GM12865 (cell line): ENCODE data around the gene NUP98.

Experiments used
- DNase-seq: peaks from one replicate; pipeline ENCODE4 v3.0.0; 2010; ENCODE audit warnings: low read depth
- H3K4me3 ChIP-seq: 2 replicates; pipeline ENCODE4 v1.5.1; 2011; ENCODE audit warnings: mild to moderate bottlenecking, low read depth, low read length, control low read depth
- CTCF ChIP-seq: IDR thresholded peaks from 2 replicates; pipeline ENCODE4 v1.5.1; 2011; ENCODE audit warnings: low read length, control low read depth, low read depth, inconsistent platforms; ENCODE audit not compliant: insufficient read depth; ENCODE audit errors: missing control alignments

NUP98 gene

GRCh38 chr11:3840004-3840869 is 42.9 kb upstream of the NUP98 start:
- peak; percentile 41 for DNase-seq
- H3K4me3 ChIP-seq: peak overlapping the region; percentile 66
- TF ChIP-seq CTCF: no peak

GRCh38 chr11:3838504-3838903 is 41.1 kb upstream of the NUP98 start:
- DNase-seq: no peak

GRCh38 chr11:3837793-3838192 is 40.4 kb upstream of the NUP98 start:
- DNase-seq: peak; percentile 73
- H3K4me3 ChIP-seq: peak overlapping the region; percentile 66
- TF ChIP-seq CTCF: no peak

More at GRCh38 chr11:3838504-3838903, 41.1 kb upstream of the NUP98 start:
- H3K4me3 ChIP-seq: peak overlapping the region; percentile 66
- TF ChIP-seq CTCF: no peak

GRCh38 chr11:3836903-3837302 is 39.5 kb upstream of the NUP98 start:
- DNase-seq: peak; percentile 74
- no peak for TF ChIP-seq CTCF
- H3K4me3 ChIP-seq: peak overlapping the region; percentile 66

GRCh38 chr11:3835751-3836150 is 38.4 kb upstream of the NUP98 start:
- DNase-seq: no peak
- no peak for TF ChIP-seq CTCF
- H3K4me3 ChIP-seq: no peak overlapping the region

GRCh38 chr11:3834664-3835461 is 37.5 kb upstream of the NUP98 start:
- no peak overlapping the region for H3K4me3 ChIP-seq
- TF ChIP-seq CTCF: no peak
- peak; percentile 49 for DNase-seq
